Smooth muscle cell (in vitro differentiated cells): ENCODE measurements around the gene ZNF215. TPM values are rescaled to one million over a fixed set of nuclear protein-coding genes. Genes with fewer than 3 reads are reported as not detected.

Source experiments
- DNase-seq: peaks from one replicate; lab custom pipeline; 2025; ENCODE audit not compliant: unreplicated experiment; lab: John Stamatoyannopoulos, UW
- H2AFZ ChIP-seq: fragments of 200-600 bp; sonication (generic); 2 replicates; pipeline ENCODE4 v1.6.0; 2016; ENCODE audit warnings: antibody characterized with exemption, low read depth, mild to moderate bottlenecking
- H3F3A ChIP-seq: fragments of 200-600 bp; sonication (generic); 2 replicates; pipeline ENCODE4 v1.6.0; 2017; ENCODE audit warnings: antibody characterized with exemption, low read depth
- H3K27ac ChIP-seq: fragments of 200-600 bp; sonication (generic); 2 replicates; pipeline ENCODE4 v1.5.1; 2016; ENCODE audit warnings: low read depth, mild to moderate bottlenecking
- H3K27me3 ChIP-seq: fragments of 200-600 bp; sonication (generic); 2 replicates; pipeline ENCODE4 v1.6.1; 2016; ENCODE audit warnings: low read depth, mild to moderate bottlenecking
- H3K36me3 ChIP-seq: fragments of 200-600 bp; sonication (generic); 2 replicates; pipeline ENCODE4 v1.5.1; 2016; ENCODE audit warnings: low read depth
- H3K4me1 ChIP-seq: fragments of 200-600 bp; sonication (generic); 2 replicates; pipeline ENCODE4 v1.5.1; 2016; ENCODE audit warnings: low read depth
- H3K4me2 ChIP-seq: fragments of 200-600 bp; sonication (generic); 2 replicates; pipeline ENCODE4 v1.6.0; 2016; ENCODE audit warnings: mild to moderate bottlenecking
- H3K4me3 ChIP-seq: fragments of 200-600 bp; sonication (generic); 2 replicates; pipeline ENCODE4 v1.5.1; 2016; ENCODE audit warnings: mild to moderate bottlenecking
- H3K79me2 ChIP-seq: fragments of 200-600 bp; sonication (generic); 2 replicates; pipeline ENCODE4 v1.6.0; 2016; ENCODE audit warnings: low read depth, mild to moderate bottlenecking
- H3K9ac ChIP-seq: fragments of 200-600 bp; sonication (generic); 2 replicates; pipeline ENCODE4 v1.6.0; 2016; ENCODE audit warnings: low read depth
- H3K9me3 ChIP-seq: fragments of 200-600 bp; sonication (generic); replicated peaks from 2 replicates; pipeline ENCODE4 v1.5.1; 2016; ENCODE audit warnings: low read depth
- H4K20me1 ChIP-seq: fragments of 200-600 bp; sonication (generic); 2 replicates; pipeline ENCODE4 v1.6.0; 2016; ENCODE audit warnings: low read depth
- CTCF ChIP-seq: fragments of 200-600 bp; sonication (generic); IDR thresholded peaks from 2 replicates; pipeline ENCODE4 v1.5.1; 2017; ENCODE audit warnings: borderline replicate concordance, mild to moderate bottlenecking, antibody characterized with exemption; ENCODE audit not compliant: insufficient read depth, poor library complexity, severe bottlenecking
- WGBS: methylation state at CpG from one replicate; pipeline ENCODE4 v1.1.7; 2016; ENCODE audit warnings: low lambda C conversion rate; 5-methylcytosine and 5-hydroxymethylcytosine counted together
- polyA plus RNA-seq: library from polyadenylated mRNA; unstranded; fragments of >200 nt; fragmentation: Nextera tagmentation; extraction: Ambion mirVana; gene quantifications from 2 replicates; pipeline ENCODE4 v1.2.1, GENCODE V29; 2016
- total RNA-seq: library from RNA; depleted of rRNA; stranded (reverse); fragments of >200 nt; gene quantifications from 2 replicates; pipeline ENCODE4 v1.2.3, GENCODE V29; 2014

ZNF215 gene
- total and polyA plus RNA-seq, 2 experiments from 2014 or later, result 2.8 to 9.1 TPM

- TF ChIP-seq CTCF, result no peak
- H3F3A ChIP-seq, result peaks cover 7% of the 10 kb centered on the region
- no peaks in the 10 kb centered on the region for H3K27me3 ChIP-seq
- WGBS, result 82% methylated on average over 6 of the region's 6 CpGs
- no peaks in the 10 kb centered on the region for H3K79me2 ChIP-seq
- H3K4me3 ChIP-seq, result no peak overlapping the region
- no peak overlapping the region for H3K4me2 ChIP-seq
- H3K36me3 ChIP-seq, result no peaks in the 10 kb centered on the region
- peaks cover 11% of the 10 kb centered on the region for H3K4me1 ChIP-seq
- H4K20me1 ChIP-seq, result no peaks in the 10 kb centered on the region
- no peaks in the 10 kb centered on the region for H3K9me3 ChIP-seq
- no peak overlapping the region for H2AFZ ChIP-seq
- no peak for DNase-seq
- no peak overlapping the region for H3K27ac ChIP-seq
- no peak overlapping the region for H3K9ac ChIP-seq
Observed at GRCh38 chr11:6991227-6991626, 65.0 kb downstream of the ZNF215 start.

- H4K20me1 ChIP-seq, result no peaks in the 10 kb centered on the region
- TF ChIP-seq CTCF, result no peak
- H3K36me3 ChIP-seq, result no peaks in the 10 kb centered on the region
- peak overlapping the region; percentile 63 for H3K27ac ChIP-seq
- WGBS, result 55% methylated on average over 2 of the region's 2 CpGs
- peak overlapping the region; percentile 11 for H2AFZ ChIP-seq
- H3K4me1 ChIP-seq, result peaks cover 11% of the 10 kb centered on the region
- H3K9ac ChIP-seq, result no peak overlapping the region
- no peaks in the 10 kb centered on the region for H3K9me3 ChIP-seq
- H3K27me3 ChIP-seq, result no peaks in the 10 kb centered on the region
- H3F3A ChIP-seq, result peaks cover 7% of the 10 kb centered on the region
- peak overlapping the region; percentile 61 for H3K4me2 ChIP-seq
- H3K79me2 ChIP-seq, result no peaks in the 10 kb centered on the region
- DNase-seq, result no peak
- H3K4me3 ChIP-seq, result no peak overlapping the region
Observed at GRCh38 chr11:6992026-6992425, 65.8 kb downstream of the ZNF215 start.

GRCh38 chr11:6992457-6993417 lies 66.5 kb downstream of the ZNF215 start:
- Histone ChIP-seq H3F3A (peaks cover 7% of the 10 kb centered on the region), H3K9me3 (no peaks in the 10 kb centered on the region), H3K4me2 (peak overlapping the region; percentile 61), H3K9ac (no peak overlapping the region), H2AFZ (no peak overlapping the region), H3K27me3 (no peaks in the 10 kb centered on the region), H3K4me1 (peaks cover 11% of the 10 kb centered on the region), H4K20me1 (no peaks in the 10 kb centered on the region), H3K4me3 (no peak overlapping the region), H3K27ac (peak overlapping the region; percentile 63), H3K36me3 (no peaks in the 10 kb centered on the region), H3K79me2 (no peaks in the 10 kb centered on the region)
- WGBS, result 26% methylated on average over 11 of the region's 11 CpGs
- no peak for DNase-seq
- TF ChIP-seq CTCF, result no peak
